ENCODE measurements around the gene ANLN.

Gene ANLN

DNA sequence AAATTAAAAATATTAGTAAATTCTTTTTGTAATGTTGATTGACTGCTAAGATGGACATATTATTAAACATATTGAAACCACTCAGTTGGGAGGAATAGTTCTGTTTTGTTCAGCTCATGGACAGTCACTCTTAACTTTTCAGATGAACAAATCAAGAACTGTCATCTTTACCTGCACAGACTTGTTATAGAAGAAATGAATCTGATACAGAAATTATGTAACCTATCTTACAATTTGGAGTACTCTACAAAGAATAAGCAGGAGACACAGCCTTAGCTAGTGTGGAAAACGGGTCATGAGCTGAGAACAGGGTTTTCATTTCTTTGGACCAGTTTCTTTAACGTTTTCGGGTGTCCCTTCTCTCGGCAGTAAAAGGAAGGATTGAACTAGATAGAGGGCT, 1.2 kb upstream of the ANLN start:
- H3K9ac ChIP-seq (ENCODE audit: low read depth, low read length, poor library complexity, severe bottlenecking): no peak overlapping the region
- H4K20me1 ChIP-seq (ENCODE audit: insufficient read depth, low read length, poor library complexity, severe bottlenecking): peaks cover 22% of the 10 kb centered on the region
- no peaks in the 10 kb centered on the region for H3K9me3 ChIP-seq (ENCODE audit: insufficient read depth, low read depth, low read length)
- no peak overlapping the region for H2AFZ ChIP-seq (ENCODE audit: low read length)
- H3K9me2 ChIP-seq (replicated peaks; ENCODE audit: low read depth, low read length): no peaks in the 10 kb centered on the region
- peaks cover 37% of the 10 kb centered on the region for H3K79me2 ChIP-seq (ENCODE audit: insufficient read depth, low read length)
- H3K4me3 ChIP-seq (ENCODE audit: low read length, poor library complexity, severe bottlenecking): no peak overlapping the region
- peaks cover 33% of the 10 kb centered on the region for H3K4me1 ChIP-seq (ENCODE audit: insufficient read depth, low read length, poor library complexity, severe bottlenecking)
- H3K36me3 ChIP-seq (ENCODE audit: insufficient read depth, low read length): no peaks in the 10 kb centered on the region
- no peaks in the 10 kb centered on the region for H3K27me3 ChIP-seq (ENCODE audit: insufficient read depth, low read length, poor library complexity, severe bottlenecking)
- TF ChIP-seq EZH2phosphoT487 (IDR thresholded peaks at IDR 0.05; ENCODE audit: borderline replicate concordance): no peak
- TF ChIP-seq, protein P1, sequence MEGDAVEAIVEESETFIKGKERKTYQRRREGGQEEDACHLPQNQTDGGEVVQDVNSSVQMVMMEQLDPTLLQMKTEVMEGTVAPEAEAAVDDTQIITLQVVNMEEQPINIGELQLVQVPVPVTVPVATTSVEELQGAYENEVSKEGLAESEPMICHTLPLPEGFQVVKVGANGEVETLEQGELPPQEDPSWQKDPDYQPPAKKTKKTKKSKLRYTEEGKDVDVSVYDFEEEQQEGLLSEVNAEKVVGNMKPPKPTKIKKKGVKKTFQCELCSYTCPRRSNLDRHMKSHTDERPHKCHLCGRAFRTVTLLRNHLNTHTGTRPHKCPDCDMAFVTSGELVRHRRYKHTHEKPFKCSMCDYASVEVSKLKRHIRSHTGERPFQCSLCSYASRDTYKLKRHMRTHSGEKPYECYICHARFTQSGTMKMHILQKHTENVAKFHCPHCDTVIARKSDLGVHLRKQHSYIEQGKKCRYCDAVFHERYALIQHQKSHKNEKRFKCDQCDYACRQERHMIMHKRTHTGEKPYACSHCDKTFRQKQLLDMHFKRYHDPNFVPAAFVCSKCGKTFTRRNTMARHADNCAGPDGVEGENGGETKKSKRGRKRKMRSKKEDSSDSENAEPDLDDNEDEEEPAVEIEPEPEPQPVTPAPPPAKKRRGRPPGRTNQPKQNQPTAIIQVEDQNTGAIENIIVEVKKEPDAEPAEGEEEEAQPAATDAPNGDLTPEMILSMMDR (conservative IDR thresholded peaks at IDR 0.05; ENCODE audit: low read length): no peak
- H3F3A ChIP-seq (ENCODE audit: low read depth): no peaks in the 10 kb centered on the region
- H3K4me2 ChIP-seq (ENCODE audit: low read depth, low read length, poor library complexity, severe bottlenecking): no peak overlapping the region

DNA sequence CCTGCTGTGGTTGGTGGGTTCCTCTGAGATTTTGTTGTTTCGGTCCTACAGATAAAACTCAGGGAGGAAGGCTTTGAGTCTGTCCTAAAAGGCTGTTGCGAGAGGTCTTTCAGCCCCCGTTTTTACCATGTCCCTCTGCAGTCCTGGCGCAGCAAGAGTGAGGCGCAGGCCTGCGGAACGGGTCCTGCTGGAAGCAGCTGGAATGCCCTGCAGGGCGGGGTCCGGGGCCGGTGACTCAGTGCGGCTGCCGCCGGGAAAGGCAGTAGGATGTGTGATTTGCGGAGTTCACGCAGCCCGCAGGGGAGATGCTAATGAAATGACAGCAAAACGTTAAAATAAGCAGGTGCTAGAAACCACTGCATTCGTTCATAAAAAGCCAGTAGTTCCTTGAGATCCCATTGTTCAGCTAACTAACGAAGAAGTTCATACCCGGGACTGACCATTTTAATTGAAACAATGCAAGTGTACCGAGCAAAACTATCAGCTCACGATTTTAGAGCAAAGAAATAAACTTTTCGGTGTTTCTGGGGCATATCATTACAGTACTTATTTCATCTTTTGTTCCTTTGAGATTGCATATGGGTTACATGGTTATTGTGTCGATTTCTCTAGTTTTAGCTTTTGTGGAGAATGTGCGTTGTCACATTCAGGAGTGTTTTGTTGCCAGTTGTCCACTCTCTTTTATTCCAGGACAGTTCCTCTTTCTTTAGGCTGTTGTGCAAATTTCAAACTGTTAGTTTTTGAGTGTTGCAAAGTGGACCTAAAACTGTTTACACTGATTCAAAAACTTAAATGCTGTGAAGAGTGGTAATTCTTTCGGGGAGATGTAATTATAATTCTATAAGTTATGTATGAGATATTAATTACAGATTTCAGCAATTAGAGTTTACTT, 783 bp downstream of the ANLN start:
- H3K9me2 ChIP-seq (replicated peaks; ENCODE audit: low read depth, low read length): no peaks in the 10 kb centered on the region
- H3K36me3 ChIP-seq (ENCODE audit: insufficient read depth, low read length): no peaks in the 10 kb centered on the region
- peak overlapping the region; percentile 99 for H2AFZ ChIP-seq (ENCODE audit: low read length)
- peaks cover 57% of the 10 kb centered on the region for H3K79me2 ChIP-seq (ENCODE audit: insufficient read depth, low read length)
- H3K9ac ChIP-seq (ENCODE audit: low read depth, low read length, poor library complexity, severe bottlenecking): peak overlapping the region; percentile 93
- H3K9me3 ChIP-seq (ENCODE audit: insufficient read depth, low read depth, low read length): no peaks in the 10 kb centered on the region
- H3K4me1 ChIP-seq (ENCODE audit: insufficient read depth, low read length, poor library complexity, severe bottlenecking): peaks cover 52% of the 10 kb centered on the region
- no peaks in the 10 kb centered on the region for H3K27me3 ChIP-seq (ENCODE audit: insufficient read depth, low read length, poor library complexity, severe bottlenecking)
- peaks cover 32% of the 10 kb centered on the region for H4K20me1 ChIP-seq (ENCODE audit: insufficient read depth, low read length, poor library complexity, severe bottlenecking)
- TF ChIP-seq, protein P1 (conservative IDR thresholded peaks at IDR 0.05; ENCODE audit: low read length): no peak
- no peak for TF ChIP-seq EZH2phosphoT487 (IDR thresholded peaks at IDR 0.05; ENCODE audit: borderline replicate concordance)
- H3K4me2 ChIP-seq (ENCODE audit: low read depth, low read length, poor library complexity, severe bottlenecking): peak overlapping the region; percentile 75
- H3F3A ChIP-seq (ENCODE audit: low read depth): no peaks in the 10 kb centered on the region
- peak overlapping the region; percentile 97 for H3K4me3 ChIP-seq (ENCODE audit: low read length, poor library complexity, severe bottlenecking)

DNA sequence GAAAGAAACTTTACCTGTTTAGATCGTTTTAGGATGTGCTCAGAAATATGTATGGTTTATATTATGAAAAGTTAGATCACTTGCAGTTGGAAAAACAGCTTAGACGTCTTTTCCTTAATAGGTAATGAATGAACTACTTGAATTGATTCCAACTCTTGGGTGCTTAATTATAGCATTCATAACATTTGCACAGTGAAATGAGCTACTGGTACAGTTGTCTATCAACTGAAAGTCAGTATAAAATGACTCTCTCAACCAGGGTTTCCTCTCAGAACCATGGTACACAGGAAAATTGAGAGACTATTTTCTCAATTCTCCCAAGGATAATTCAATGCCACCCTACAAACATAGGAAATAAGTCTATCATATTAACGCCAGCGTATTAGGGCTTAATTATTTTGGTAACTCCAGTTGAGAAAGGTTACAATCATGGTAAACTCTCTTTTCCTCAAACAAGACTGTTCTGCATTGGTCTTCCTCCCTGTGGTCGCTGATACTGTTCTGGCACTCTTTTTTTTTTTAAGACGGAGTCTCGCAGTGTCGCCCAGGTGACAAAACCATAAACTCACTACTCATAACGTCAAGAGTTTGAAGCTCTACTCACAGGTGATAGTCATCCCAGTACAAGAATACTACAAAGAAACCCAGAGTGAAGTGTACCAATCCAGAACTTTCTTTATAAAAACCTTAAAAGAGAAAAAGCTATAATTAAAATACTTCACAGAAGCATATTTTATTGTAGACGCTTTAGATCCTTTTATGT, 2.0 kb downstream of the ANLN start:
- Histone ChIP-seq H3K9me2 (replicated peaks; ENCODE audit: low read depth, low read length) (no peaks in the 10 kb centered on the region), H3K9ac (ENCODE audit: low read depth, low read length, poor library complexity, severe bottlenecking) (peak overlapping the region; percentile 93), H4K20me1 (ENCODE audit: insufficient read depth, low read length, poor library complexity, severe bottlenecking) (peaks cover 35% of the 10 kb centered on the region), H3K4me1 (ENCODE audit: insufficient read depth, low read length, poor library complexity, severe bottlenecking) (peaks cover 59% of the 10 kb centered on the region), H3K27me3 (ENCODE audit: insufficient read depth, low read length, poor library complexity, severe bottlenecking) (no peaks in the 10 kb centered on the region), H3F3A (ENCODE audit: low read depth) (no peaks in the 10 kb centered on the region), H3K4me2 (ENCODE audit: low read depth, low read length, poor library complexity, severe bottlenecking) (peak overlapping the region; percentile 75), H3K36me3 (ENCODE audit: insufficient read depth, low read length) (peaks cover 7% of the 10 kb centered on the region; the same call in 1 of the 2 replicates), H3K9me3 (ENCODE audit: insufficient read depth, low read depth, low read length) (no peaks in the 10 kb centered on the region), H3K79me2 (ENCODE audit: insufficient read depth, low read length) (peaks cover 69% of the 10 kb centered on the region), H3K4me3 (ENCODE audit: low read length, poor library complexity, severe bottlenecking) (peak overlapping the region; percentile 97), H2AFZ (ENCODE audit: low read length) (no peak overlapping the region)
- no peak for TF ChIP-seq EZH2phosphoT487 (IDR thresholded peaks at IDR 0.05; ENCODE audit: borderline replicate concordance)
- TF ChIP-seq, protein P1 (conservative IDR thresholded peaks at IDR 0.05; ENCODE audit: low read length): no peak

All from Loucy (cell line).